HG02885 (cell line): Measurements from ENCODE around the gene ATP13A3.
"Not testable (repeated sequence)": the region's sequence is repeated elsewhere in the genome, so short reads cannot be mapped to it uniquely, and the experiment has no call there.

Experiments
- ATAC-seq: cut with Tn5 transposase; IDR thresholded peaks from one replicate; pipeline ENCODE4 v1.9.1; 2021; ENCODE audit warnings: mild to moderate bottlenecking; ENCODE audit not compliant: unreplicated experiment, poor library complexity

Gene ATP13A3

GRCh38 chr3:194486540-194487288 is at the start of gene ATP13A3:
TSS of gene ATP13A3 (minus strand) at chr3:194487002. CDS start at chr3:194462190, 24,812 bp downstream.
- ATAC-seq, result peak; percentile 67

- not testable (repeated sequence) for ATAC-seq
Measured at GRCh38 chr3:194535199-194535598, 48.4 kb upstream of the ATP13A3 start.

GRCh38 chr3:194534243-194534642 is 47.4 kb upstream of the ATP13A3 start:
- no peak for ATAC-seq

GRCh38 chr3:194532591-194532990 is 45.8 kb upstream of the ATP13A3 start:
- ATAC-seq, result no peak

- no peak for ATAC-seq
Measured at GRCh38 chr3:194527726-194528125, 40.9 kb upstream of the ATP13A3 start.

GRCh38 chr3:194526164-194526563 is 39.4 kb upstream of the ATP13A3 start:
- ATAC-seq, result no peak

- ATAC-seq, result no peak
Measured at GRCh38 chr3:194522579-194523046, 35.8 kb upstream of the ATP13A3 start.

GRCh38 chr3:194521510-194522260 is 34.9 kb upstream of the ATP13A3 start:
- no peak for ATAC-seq

- peak; percentile 80 for ATAC-seq
Measured at GRCh38 chr3:194520682-194521162, 33.9 kb upstream of the ATP13A3 start.

GRCh38 chr3:194520201-194520600 is 33.4 kb upstream of the ATP13A3 start:
- ATAC-seq, result not testable (repeated sequence)

GRCh38 chr3:194518652-194519051 is 31.9 kb upstream of the ATP13A3 start:
- ATAC-seq, result no peak

- no peak for ATAC-seq
Measured at GRCh38 chr3:194517333-194517732, 30.5 kb upstream of the ATP13A3 start.

- ATAC-seq, result no peak
Measured at GRCh38 chr3:194514626-194515025, 27.8 kb upstream of the ATP13A3 start.

GRCh38 chr3:194512895-194513601 is 26.2 kb upstream of the ATP13A3 start:
- no peak for ATAC-seq

- ATAC-seq, result no peak
Measured at GRCh38 chr3:194508491-194509453, 22.0 kb upstream of the ATP13A3 start.

GRCh38 chr3:194507571-194507970 is 20.8 kb upstream of the ATP13A3 start:
- no peak for ATAC-seq

- no peak for ATAC-seq
Measured at GRCh38 chr3:194505791-194506415, 19.1 kb upstream of the ATP13A3 start.

GRCh38 chr3:194504861-194505260 is 18.1 kb upstream of the ATP13A3 start:
- ATAC-seq, result no peak

GRCh38 chr3:194504146-194504545 is 17.3 kb upstream of the ATP13A3 start:
- no peak for ATAC-seq
